IMR-90 (cell line): Measurements from ENCODE around the gene CCDC171.

ENCODE experiments used
- BHLHE40 ChIP-seq: fragments of 150-350 bp; IDR thresholded peaks from 2 replicates; pipeline ENCODE4 v1.6.1; 2016; ENCODE audit warnings: mild to moderate bottlenecking, low read depth, low read length
- CEBPB ChIP-seq: IDR thresholded peaks from 2 replicates; pipeline ENCODE4 v1.6.1; 2012; ENCODE audit warnings: low read depth, low read length, improper control_type of control experiment
- CHD1 ChIP-seq: IDR thresholded peaks from 2 replicates; pipeline ENCODE4 v1.6.1; 2012; ENCODE audit warnings: low read depth, low read length, improper control_type of control experiment
- ELK1 ChIP-seq: fragments of 150-350 bp; IDR thresholded peaks from 2 replicates; pipeline ENCODE4 v1.6.1; 2016; ENCODE audit warnings: low read depth, mild to moderate bottlenecking, low read length, moderate library complexity, borderline replicate concordance
- POLR2A ChIP-seq: IDR thresholded peaks from 2 replicates; pipeline ENCODE4 v1.6.1; 2012; ENCODE audit warnings: mild to moderate bottlenecking, low read depth, low read length
- SMC3 ChIP-seq: fragments of 150-350 bp; IDR thresholded peaks from 2 replicates; pipeline ENCODE4 v1.6.1; 2016; ENCODE audit warnings: low read depth, mild to moderate bottlenecking, antibody characterized with exemption, low read length, moderate library complexity
- TF ChIP-seq, protein P1 (sequence below): conservative IDR thresholded peaks from 2 replicates; pipeline ENCODE4 v1.5.1; 2012; ENCODE audit warnings: mild to moderate bottlenecking, low read depth, low read length, improper control_type of control experiment
- TF ChIP-seq, protein P2 (sequence below): fragments of 150-350 bp; IDR thresholded peaks from 2 replicates; pipeline ENCODE4 v1.6.1; 2017; ENCODE audit warnings: mild to moderate bottlenecking, antibody characterized with exemption, low read length, low read depth

GRCh38 chr9:15572200-15572770, 19.4 kb downstream of the CCDC171 start:
- TF ChIP-seq, protein P1, sequence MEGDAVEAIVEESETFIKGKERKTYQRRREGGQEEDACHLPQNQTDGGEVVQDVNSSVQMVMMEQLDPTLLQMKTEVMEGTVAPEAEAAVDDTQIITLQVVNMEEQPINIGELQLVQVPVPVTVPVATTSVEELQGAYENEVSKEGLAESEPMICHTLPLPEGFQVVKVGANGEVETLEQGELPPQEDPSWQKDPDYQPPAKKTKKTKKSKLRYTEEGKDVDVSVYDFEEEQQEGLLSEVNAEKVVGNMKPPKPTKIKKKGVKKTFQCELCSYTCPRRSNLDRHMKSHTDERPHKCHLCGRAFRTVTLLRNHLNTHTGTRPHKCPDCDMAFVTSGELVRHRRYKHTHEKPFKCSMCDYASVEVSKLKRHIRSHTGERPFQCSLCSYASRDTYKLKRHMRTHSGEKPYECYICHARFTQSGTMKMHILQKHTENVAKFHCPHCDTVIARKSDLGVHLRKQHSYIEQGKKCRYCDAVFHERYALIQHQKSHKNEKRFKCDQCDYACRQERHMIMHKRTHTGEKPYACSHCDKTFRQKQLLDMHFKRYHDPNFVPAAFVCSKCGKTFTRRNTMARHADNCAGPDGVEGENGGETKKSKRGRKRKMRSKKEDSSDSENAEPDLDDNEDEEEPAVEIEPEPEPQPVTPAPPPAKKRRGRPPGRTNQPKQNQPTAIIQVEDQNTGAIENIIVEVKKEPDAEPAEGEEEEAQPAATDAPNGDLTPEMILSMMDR: no peak
- no peak for TF ChIP-seq BHLHE40
- TF ChIP-seq POLR2A: no peak
- TF ChIP-seq CHD1: no peak
- TF ChIP-seq SMC3: no peak
- TF ChIP-seq, protein P2, sequence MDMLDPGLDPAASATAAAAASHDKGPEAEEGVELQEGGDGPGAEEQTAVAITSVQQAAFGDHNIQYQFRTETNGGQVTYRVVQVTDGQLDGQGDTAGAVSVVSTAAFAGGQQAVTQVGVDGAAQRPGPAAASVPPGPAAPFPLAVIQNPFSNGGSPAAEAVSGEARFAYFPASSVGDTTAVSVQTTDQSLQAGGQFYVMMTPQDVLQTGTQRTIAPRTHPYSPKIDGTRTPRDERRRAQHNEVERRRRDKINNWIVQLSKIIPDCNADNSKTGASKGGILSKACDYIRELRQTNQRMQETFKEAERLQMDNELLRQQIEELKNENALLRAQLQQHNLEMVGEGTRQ: no peak
- no peak for TF ChIP-seq CEBPB
- no peak for TF ChIP-seq ELK1
